ENCODE data around the gene E2F6. TPM values are rescaled to one million over a fixed set of nuclear protein-coding genes. Genes with fewer than 3 reads are reported as not detected.
A peak's percentile ranks its signal among the peaks of the same experiment; 100 is the strongest.

The E2F6 gene
- total and polyA plus RNA-seq, 2 of the 13 experiments (the other 11 are each of a cell fraction or from before 2014, with no cell fraction given) = 27.3 to 36.0 TPM

- no peak for TF ChIP-seq ZHX1 (CRISPR knock-in tag; IDR thresholded peaks at IDR 0.05; ENCODE audit: low read depth)
- TF ChIP-seq MED1 (CRISPR knock-in tag; IDR thresholded peaks at IDR 0.05) = peak; percentile 83
- TF ChIP-seq PRDM15 (CRISPR knock-in tag; IDR thresholded peaks at IDR 0.05) = peak; percentile 61; the same call in 1 of the 2 replicates
- no peak for TF ChIP-seq ZBTB39 (CRISPR knock-in tag; IDR thresholded peaks at IDR 0.05)
- no peak for TF ChIP-seq ZBTB20 (CRISPR knock-in tag; IDR thresholded peaks at IDR 0.05; ENCODE audit: borderline replicate concordance, low read depth)
- TF ChIP-seq KLF11 (CRISPR knock-in tag; IDR thresholded peaks at IDR 0.05) = no peak
- no peak for TF ChIP-seq ZNF775 (CRISPR knock-in tag; IDR thresholded peaks at IDR 0.05; ENCODE audit: borderline replicate concordance)
- peak; percentile 67; the same call in 1 of the 2 replicates for TF ChIP-seq ZNF142 (CRISPR knock-in tag; IDR thresholded peaks at IDR 0.05)
- peak; percentile 48; the same call in 1 of the 2 replicates for TF ChIP-seq MED13 (CRISPR knock-in tag; IDR thresholded peaks at IDR 0.05)
- no peak for TF ChIP-seq CREB1 (IDR thresholded peaks at IDR 0.05)
- TF ChIP-seq CREB1 (CRISPR knock-in tag; IDR thresholded peaks at IDR 0.05) = no peak; the same call in 1 of the 2 replicates
- TF ChIP-seq ZFP91 (CRISPR knock-in tag; IDR thresholded peaks at IDR 0.05; ENCODE audit: borderline replicate concordance) = peak; percentile 65; the same call in 1 of the 2 replicates
- TF ChIP-seq PHF20 (CRISPR knock-in tag; IDR thresholded peaks at IDR 0.05) = no peak
Observed at GRCh38 chr2:11506611-11506969, 40.6 kb upstream of the E2F6 start (continued).

Data from HepG2 (cell line).